Glutamatergic neuron (in vitro differentiated cells): ENCODE results near the gene LARP4B. TPM values are rescaled to one million over a fixed set of nuclear protein-coding genes. Genes with fewer than 3 reads are reported as not detected.

Experiments used
- DNase-seq: peaks from one replicate; pipeline ENCODE4 v3.0.0; 2022
- H3K27ac Mint-ChIP-seq: one replicate; pipeline ENCODE4 v1.8.0; 2020; ENCODE audit warnings: mild to moderate bottlenecking, mixed read lengths, inconsistent platforms; ENCODE audit not compliant: unreplicated experiment
- H3K27me3 Mint-ChIP-seq: one replicate; pipeline ENCODE4 v1.8.0; 2020; ENCODE audit warnings: mild to moderate bottlenecking, moderate library complexity, mixed read lengths, inconsistent platforms; ENCODE audit not compliant: unreplicated experiment
- H3K36me3 Mint-ChIP-seq: one replicate; pipeline ENCODE4 v1.8.0; 2020; ENCODE audit warnings: mild to moderate bottlenecking, mixed read lengths, inconsistent platforms; ENCODE audit not compliant: unreplicated experiment
- H3K4me1 Mint-ChIP-seq: one replicate; pipeline ENCODE4 v1.8.0; 2020; ENCODE audit warnings: mild to moderate bottlenecking, low read depth, mixed read lengths, inconsistent platforms; ENCODE audit not compliant: unreplicated experiment
- H3K4me3 Mint-ChIP-seq: one replicate; pipeline ENCODE4 v1.8.0; 2020; ENCODE audit warnings: mild to moderate bottlenecking, mixed read lengths, inconsistent platforms; ENCODE audit not compliant: unreplicated experiment
- H3K9me3 Mint-ChIP-seq: one replicate; pipeline ENCODE4 v1.8.0; 2020; ENCODE audit warnings: mild to moderate bottlenecking, moderate library complexity, mixed read lengths, inconsistent platforms; ENCODE audit not compliant: unreplicated experiment
- total RNA-seq: library from RNA; stranded (reverse); fragmentation: NEBNext Ultra II Directional; extraction: Animal tissue kit (Norgen Biotek cat#: 25700); gene quantifications from one replicate; pipeline ENCODE4 v1.2.1, GENCODE V29; 2021; ENCODE audit not compliant: unreplicated experiment
- TF ChIP-seq, protein P1 (sequence below): fragments of 200-600 bp; sonication (generic); IDR thresholded peaks from one replicate; pipeline ENCODE4 v1.5.0; 2021; ENCODE audit not compliant: partially characterized antibody, unreplicated experiment

The LARP4B gene
- total RNA-seq, 1 donor from 2014 or later: 65.6 TPM

DNA sequence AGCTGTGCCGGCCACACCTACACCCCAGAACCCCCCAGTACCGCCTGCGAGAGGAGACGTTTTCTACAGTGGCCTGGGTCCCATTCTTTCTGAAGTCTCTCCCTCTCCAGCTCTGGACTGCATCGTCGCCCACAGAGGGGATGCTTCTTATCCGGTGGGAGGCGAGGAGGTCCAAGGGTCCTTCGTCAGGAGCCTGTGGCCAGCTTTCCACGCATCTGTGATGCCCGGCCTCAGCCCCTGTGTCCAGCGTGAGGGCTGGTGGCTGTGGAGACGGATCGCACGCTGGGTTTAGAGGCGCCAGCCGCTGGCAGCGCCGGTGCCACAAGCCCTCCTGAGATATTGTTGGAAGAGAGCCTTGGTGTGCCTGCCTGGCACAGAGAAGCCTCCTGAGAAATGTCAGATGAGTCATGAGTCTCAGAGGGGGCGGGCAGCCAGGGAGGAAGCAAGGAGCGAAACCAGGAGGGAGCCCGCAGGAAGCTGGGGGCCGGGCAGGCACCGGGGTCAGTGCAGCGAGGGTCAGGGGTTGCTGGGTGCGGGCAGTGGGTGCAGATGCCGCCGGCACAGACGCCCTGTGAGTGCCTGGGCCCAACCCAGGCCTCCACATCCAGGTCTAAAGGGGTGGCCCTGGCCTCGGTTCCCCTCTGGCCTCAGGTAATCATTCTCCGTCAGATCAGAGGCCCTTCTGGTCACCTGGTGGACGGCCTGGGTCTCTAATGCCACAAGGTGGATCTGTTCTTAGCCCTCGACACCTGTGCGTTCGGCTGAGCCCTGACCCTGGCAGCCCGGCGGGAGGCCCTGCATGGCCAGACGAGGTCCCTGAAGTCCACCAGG lies 156.0 kb downstream of the LARP4B start:
- Mint-ChIP-seq H3K36me3 (no peaks in the 10 kb centered on the region), H3K4me3 (no peak overlapping the region), H3K4me1 (no peaks in the 10 kb centered on the region), H3K9me3 (peaks cover 8% of the 10 kb centered on the region), H3K27ac (no peak overlapping the region), H3K27me3 (peaks cover 6% of the 10 kb centered on the region)
- no peak for DNase-seq
- TF ChIP-seq, protein P1, sequence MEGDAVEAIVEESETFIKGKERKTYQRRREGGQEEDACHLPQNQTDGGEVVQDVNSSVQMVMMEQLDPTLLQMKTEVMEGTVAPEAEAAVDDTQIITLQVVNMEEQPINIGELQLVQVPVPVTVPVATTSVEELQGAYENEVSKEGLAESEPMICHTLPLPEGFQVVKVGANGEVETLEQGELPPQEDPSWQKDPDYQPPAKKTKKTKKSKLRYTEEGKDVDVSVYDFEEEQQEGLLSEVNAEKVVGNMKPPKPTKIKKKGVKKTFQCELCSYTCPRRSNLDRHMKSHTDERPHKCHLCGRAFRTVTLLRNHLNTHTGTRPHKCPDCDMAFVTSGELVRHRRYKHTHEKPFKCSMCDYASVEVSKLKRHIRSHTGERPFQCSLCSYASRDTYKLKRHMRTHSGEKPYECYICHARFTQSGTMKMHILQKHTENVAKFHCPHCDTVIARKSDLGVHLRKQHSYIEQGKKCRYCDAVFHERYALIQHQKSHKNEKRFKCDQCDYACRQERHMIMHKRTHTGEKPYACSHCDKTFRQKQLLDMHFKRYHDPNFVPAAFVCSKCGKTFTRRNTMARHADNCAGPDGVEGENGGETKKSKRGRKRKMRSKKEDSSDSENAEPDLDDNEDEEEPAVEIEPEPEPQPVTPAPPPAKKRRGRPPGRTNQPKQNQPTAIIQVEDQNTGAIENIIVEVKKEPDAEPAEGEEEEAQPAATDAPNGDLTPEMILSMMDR: no peak

DNA sequence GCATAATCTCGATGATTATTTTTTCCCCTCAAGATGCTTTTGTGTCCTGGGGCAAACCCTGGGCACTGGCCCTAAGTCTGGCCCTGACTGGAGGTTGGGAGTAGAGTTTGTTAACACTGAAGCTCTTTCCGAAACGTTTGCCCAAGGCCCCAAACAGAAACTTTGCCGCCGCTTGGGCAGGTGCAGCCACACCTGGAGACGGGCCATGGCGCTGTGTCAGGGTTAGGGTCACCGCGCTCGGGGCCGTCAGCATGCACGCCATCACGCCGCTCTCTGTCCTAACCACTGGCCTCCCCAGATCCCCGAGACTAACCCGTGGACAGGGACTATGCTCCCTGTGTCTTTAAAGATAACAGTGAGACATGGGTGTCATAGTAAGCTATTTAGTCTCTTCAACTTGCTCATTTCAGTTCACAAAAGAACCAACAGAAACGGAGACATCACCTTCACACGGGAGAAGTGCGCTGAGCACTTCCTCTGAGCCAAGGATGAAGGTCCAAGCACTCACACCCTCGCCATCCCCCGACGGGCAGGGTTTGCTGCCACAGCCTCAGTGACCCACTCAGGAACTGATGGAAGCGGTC lies 156.8 kb downstream of the LARP4B start:
- no peak for DNase-seq
- Mint-ChIP-seq H3K9me3 (peaks cover 8% of the 10 kb centered on the region), H3K27ac (no peak overlapping the region), H3K36me3 (no peaks in the 10 kb centered on the region), H3K27me3 (peaks cover 4% of the 10 kb centered on the region), H3K4me1 (no peaks in the 10 kb centered on the region), H3K4me3 (no peak overlapping the region)
- TF ChIP-seq, protein P1: no peak

DNA sequence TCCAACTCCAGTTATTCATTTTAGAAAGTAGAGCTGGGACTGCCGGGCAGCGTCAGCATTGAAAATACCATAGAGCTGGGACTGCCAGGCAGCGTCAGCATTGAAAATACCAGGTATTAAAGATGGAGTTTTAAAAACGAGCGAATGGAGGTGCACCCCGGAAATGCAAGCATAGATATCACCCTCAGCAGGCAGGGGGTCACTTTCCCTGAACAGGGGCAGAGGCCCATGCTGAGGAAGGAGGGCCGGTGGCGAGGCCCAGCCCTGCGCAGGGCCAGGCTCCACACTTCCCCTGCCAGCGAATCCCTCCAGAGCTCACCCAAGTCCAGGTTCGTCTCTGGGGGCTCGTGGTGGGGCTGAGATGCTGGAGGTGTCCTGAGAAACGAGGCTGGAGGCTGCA lies 157.3 kb downstream of the LARP4B start:
- Mint-ChIP-seq H3K27me3 (peaks cover 4% of the 10 kb centered on the region), H3K4me1 (no peaks in the 10 kb centered on the region), H3K27ac (no peak overlapping the region), H3K9me3 (peaks cover 8% of the 10 kb centered on the region), H3K36me3 (no peaks in the 10 kb centered on the region), H3K4me3 (no peak overlapping the region)
- TF ChIP-seq, protein P1: no peak
- no peak for DNase-seq

DNA sequence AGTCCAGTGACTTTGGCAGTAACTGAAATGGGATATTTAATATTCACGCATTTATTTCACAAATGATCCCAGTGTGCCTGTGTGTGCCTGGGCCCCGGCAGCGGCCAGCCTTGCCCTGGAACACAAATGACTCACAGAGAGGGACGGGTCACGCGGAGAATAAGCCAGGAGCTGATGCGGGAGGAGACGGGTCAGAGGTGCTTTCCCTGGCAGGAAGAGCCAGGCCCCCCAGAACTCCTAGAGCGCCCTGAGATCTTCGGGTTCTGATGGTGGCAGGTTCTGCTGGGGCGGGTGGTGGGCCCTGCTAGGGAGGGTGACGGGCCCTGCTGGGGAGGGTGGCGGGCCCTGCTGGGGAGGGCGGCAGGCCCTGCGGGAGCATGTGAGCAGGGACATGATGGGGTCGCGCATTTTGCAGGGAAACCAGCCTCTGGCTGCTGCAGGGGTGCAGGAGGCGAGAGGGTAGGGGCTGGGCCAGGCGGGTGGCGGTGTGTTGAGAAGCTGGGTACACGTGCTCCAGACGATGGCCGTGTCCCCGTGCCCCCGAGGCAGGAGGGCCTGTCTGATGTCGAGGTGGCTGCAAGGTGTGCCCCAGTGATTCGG lies 157.8 kb downstream of the LARP4B start:
- Mint-ChIP-seq H3K36me3 (no peaks in the 10 kb centered on the region), H3K9me3 (peaks cover 8% of the 10 kb centered on the region), H3K4me3 (no peak overlapping the region), H3K27me3 (peaks cover 4% of the 10 kb centered on the region), H3K4me1 (no peaks in the 10 kb centered on the region), H3K27ac (no peak overlapping the region)
- TF ChIP-seq, protein P1: no peak
- DNase-seq: no peak

DNA sequence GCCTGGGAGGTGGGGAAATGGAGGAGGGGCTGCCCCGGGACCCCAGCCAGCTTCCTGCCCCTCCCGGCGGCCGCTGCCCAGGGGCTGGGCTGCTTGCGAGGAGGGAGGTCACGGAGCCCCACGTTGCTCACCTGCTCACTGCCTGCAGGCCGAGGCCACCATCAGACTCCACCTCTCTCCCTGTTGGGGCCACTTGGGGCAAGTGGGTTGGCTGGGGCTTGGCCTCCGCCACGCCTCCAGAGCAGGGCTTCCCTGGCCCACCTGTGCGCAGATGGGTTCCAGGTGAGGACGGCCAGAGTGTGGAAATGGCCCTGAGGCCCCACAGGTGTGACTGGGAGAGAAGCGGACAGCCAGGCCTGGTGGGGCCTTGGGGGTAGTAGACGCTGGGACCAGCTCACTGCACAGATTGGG lies 159.3 kb downstream of the LARP4B start:
- H3K4me1 Mint-ChIP-seq: no peaks in the 10 kb centered on the region
- H3K27ac Mint-ChIP-seq: no peak overlapping the region
- TF ChIP-seq, protein P1: no peak
- peaks cover 4% of the 10 kb centered on the region for H3K27me3 Mint-ChIP-seq
- peaks cover 8% of the 10 kb centered on the region for H3K9me3 Mint-ChIP-seq
- no peak overlapping the region for H3K4me3 Mint-ChIP-seq
- DNase-seq: no peak
- H3K36me3 Mint-ChIP-seq: peaks cover 9% of the 10 kb centered on the region
